ENCODE measurements around the gene IQCF5. TPM values are rescaled to one million over a fixed set of nuclear protein-coding genes. Genes with fewer than 3 reads are reported as not detected.
"Not testable (repeated sequence)": the region's sequence is repeated elsewhere in the genome, so short reads cannot be mapped to it uniquely, and the experiment has no call there.

The IQCF5 gene
- total RNA-seq, 1 experiment from 2014 or later, result not detected

GRCh38 chr3:51904034-51904823, 28.8 kb upstream of the IQCF5 start:
- H3T11ph ChIP-seq (ENCODE audit: low read length), result no peak overlapping the region
- no peak overlapping the region for H3K4me2 ChIP-seq (ENCODE audit: insufficient read depth, insufficient read length, low read length)
- H4K20me1 ChIP-seq (ENCODE audit: control insufficient read depth, insufficient read depth, insufficient read length), result no peaks in the 10 kb centered on the region
- H3K56ac ChIP-seq (ENCODE audit: insufficient read length, low read depth, low read length), result no peak overlapping the region
- H2BK120ac ChIP-seq (ENCODE audit: low read depth, low read length, poor library complexity, severe bottlenecking), result no peak overlapping the region
- Mint-ChIP-seq H3K27me3 (ENCODE audit: low read depth) (peaks cover 15% of the 10 kb centered on the region), H3K27ac (no peak overlapping the region), H3K4me3 (no peak overlapping the region), H3K36me3 (ENCODE audit: insufficient read depth in 1 of 3, low read depth in 3 of 3) (peaks cover 13 to 32% (median 18%) of the 10 kb centered on the region in 3 experiments), H3K4me1 (peaks cover 15 to 16% of the 10 kb centered on the region in 2 experiments), H3K9me3 (peaks cover 27 to 32% of the 10 kb centered on the region in 2 experiments)
- no peak for TF ChIP-seq CTCF (conservative IDR thresholded peaks at IDR 0.05)
- no peak overlapping the region for H3K18ac ChIP-seq (ENCODE audit: insufficient read length, low read depth, low read length)
- H3K23me2 ChIP-seq (ENCODE audit: insufficient read length, low read depth, low read length, poor library complexity, severe bottlenecking), result no peaks in the 10 kb centered on the region
- no peak overlapping the region for H4K5ac ChIP-seq (ENCODE audit: insufficient read length, low read depth, low read length)
- no peaks in the 10 kb centered on the region; the same call in 1 of the 2 replicates for H3K4me1 ChIP-seq (ENCODE audit: insufficient read depth, low read length)
- no peak overlapping the region for H4K91ac ChIP-seq (ENCODE audit: insufficient read length, low read depth, low read length)
- H3K27me3 ChIP-seq (ENCODE audit: insufficient read depth, low read length), result no peaks in the 10 kb centered on the region
- H3K23ac ChIP-seq (ENCODE audit: insufficient read length, low read depth, low read length), result no peak overlapping the region
- no peak overlapping the region for H2AK5ac ChIP-seq (ENCODE audit: insufficient read length, low read length)
- no peak overlapping the region for H2BK5ac ChIP-seq (ENCODE audit: insufficient read length, low read length)
- no peak overlapping the region for H2BK20ac ChIP-seq (ENCODE audit: low read depth, low read length, poor library complexity, severe bottlenecking)
- no peak for DNase-seq
- H2BK12ac ChIP-seq (ENCODE audit: insufficient read length, low read depth, low read length), result no peak overlapping the region
- no CpG with 5 or more reads among the region's 2 CpGs for WGBS (ENCODE audit: extremely low coverage, insufficient read length, low lambda C conversion rate)
- H2AFZ ChIP-seq (ENCODE audit: low read length), result no peak overlapping the region
- H3K9ac ChIP-seq (ENCODE audit: extremely low read depth, insufficient read length, low read length), result no peak overlapping the region
- H3K79me1 ChIP-seq (ENCODE audit: insufficient read depth, low read depth, low read length, poor library complexity, severe bottlenecking), result no peaks in the 10 kb centered on the region
- H3K27ac ChIP-seq (ENCODE audit: insufficient read length, low read depth, low read length), result no peak overlapping the region
- no peak overlapping the region for H2BK15ac ChIP-seq (ENCODE audit: low read depth, low read length)
- no peaks in the 10 kb centered on the region for H3K79me2 ChIP-seq (ENCODE audit: insufficient read depth, low read length)
- H3K4ac ChIP-seq (ENCODE audit: low read depth, low read length), result no peak overlapping the region
- H4K8ac ChIP-seq (replicated peaks; ENCODE audit: insufficient read length, low read depth, low read length), result no peak overlapping the region
- no peaks in the 10 kb centered on the region for H3K9me3 ChIP-seq (ENCODE audit: control insufficient read depth, low read depth, low read length)
- no peak overlapping the region for H3K14ac ChIP-seq (ENCODE audit: insufficient read depth, low read length)

GRCh38 chr3:51902361-51902760, 27.0 kb upstream of the IQCF5 start:
- not testable (repeated sequence) for H2BK15ac ChIP-seq (ENCODE audit: low read depth, low read length); H3K18ac ChIP-seq (ENCODE audit: insufficient read length, low read depth, low read length); H2AFZ ChIP-seq (ENCODE audit: low read length); H3K4ac ChIP-seq (ENCODE audit: low read depth, low read length); H3K4me3 Mint-ChIP-seq; H3K27ac Mint-ChIP-seq; H3K4me2 ChIP-seq (ENCODE audit: insufficient read depth, insufficient read length, low read length); H3K9me3 ChIP-seq (ENCODE audit: control insufficient read depth, low read depth, low read length); DNase-seq; H4K91ac ChIP-seq (ENCODE audit: insufficient read length, low read depth, low read length); H3K79me2 ChIP-seq (ENCODE audit: insufficient read depth, low read length); H3K27me3 ChIP-seq (ENCODE audit: insufficient read depth, low read length); H3K23ac ChIP-seq (ENCODE audit: insufficient read length, low read depth, low read length); H3K14ac ChIP-seq (ENCODE audit: insufficient read depth, low read length); H4K5ac ChIP-seq (ENCODE audit: insufficient read length, low read depth, low read length); H3K4me1 ChIP-seq (ENCODE audit: insufficient read depth, low read length); H3K23me2 ChIP-seq (ENCODE audit: insufficient read length, low read depth, low read length, poor library complexity, severe bottlenecking); H3K27ac ChIP-seq (ENCODE audit: insufficient read length, low read depth, low read length); H3K27me3 Mint-ChIP-seq (ENCODE audit: low read depth); H3K56ac ChIP-seq (ENCODE audit: insufficient read length, low read depth, low read length); H2BK5ac ChIP-seq (ENCODE audit: insufficient read length, low read length); H4K8ac ChIP-seq (replicated peaks; ENCODE audit: insufficient read length, low read depth, low read length); H3K9ac ChIP-seq (ENCODE audit: extremely low read depth, insufficient read length, low read length); H2BK12ac ChIP-seq (ENCODE audit: insufficient read length, low read depth, low read length); H2BK20ac ChIP-seq (ENCODE audit: low read depth, low read length, poor library complexity, severe bottlenecking); H2BK120ac ChIP-seq (ENCODE audit: low read depth, low read length, poor library complexity, severe bottlenecking); H3T11ph ChIP-seq (ENCODE audit: low read length); H3K79me1 ChIP-seq (ENCODE audit: insufficient read depth, low read depth, low read length, poor library complexity, severe bottlenecking); H4K20me1 ChIP-seq (ENCODE audit: control insufficient read depth, insufficient read depth, insufficient read length); H2AK5ac ChIP-seq (ENCODE audit: insufficient read length, low read length)
- H3K36me3 Mint-ChIP-seq (ENCODE audit: insufficient read depth in 1 of 3, low read depth in 3 of 3), result peaks cover 11 to 28% (median 18%) of the 10 kb centered on the region in 3 experiments
- peaks cover 19% of the 10 kb centered on the region in 2 experiments for H3K9me3 Mint-ChIP-seq
- no CpG with 5 or more reads among the region's 7 CpGs for WGBS (ENCODE audit: extremely low coverage, insufficient read length, low lambda C conversion rate)
- H3K4me1 Mint-ChIP-seq, result peaks cover 24 to 27% of the 10 kb centered on the region in 2 experiments

Data from H9 (cell line).